HepG2 (cell line): ENCODE data around the gene ARHGAP26.

Experiments
- CTCF ChIP-seq: sonication (generic); formaldehyde crosslinking; IDR thresholded peaks from 2 replicates; pipeline ENCODE4 v1.5.0; 2020; ENCODE audit warnings: mild to moderate bottlenecking, missing genetic modification reagents, moderate library complexity
- PLRG1 ChIP-seq: fragments of 450-650 bp; conservative IDR thresholded peaks from 2 replicates; pipeline ENCODE4 v1.6.1; 2016
- POLR2AphosphoS5 ChIP-seq: IDR thresholded peaks from 2 replicates; pipeline ENCODE4 v1.6.1; 2012; ENCODE audit warnings: low read depth, low read length
- ZFP41 ChIP-seq: sonication (generic); formaldehyde crosslinking; IDR thresholded peaks from 2 replicates; pipeline ENCODE4 v1.4.0; 2020; ENCODE audit warnings: mild to moderate bottlenecking, missing genetic modification reagents, borderline replicate concordance
- ZKSCAN1 ChIP-seq: fragments of 150-350 bp; IDR thresholded peaks from 2 replicates; pipeline ENCODE4 v1.6.1; 2014; ENCODE audit warnings: low read length
- ZNF121 ChIP-seq: sonication (generic); formaldehyde crosslinking; IDR thresholded peaks from 2 replicates; pipeline ENCODE4 v1.5.0; 2020; ENCODE audit warnings: mild to moderate bottlenecking, missing genetic modification reagents
- ZNF274 ChIP-seq: sonication (generic); formaldehyde crosslinking; IDR thresholded peaks from 2 replicates; pipeline ENCODE4 v1.5.1; 2020; ENCODE audit warnings: mild to moderate bottlenecking, missing genetic modification reagents

- TF ChIP-seq ZKSCAN1 = no peak
- no peak for TF ChIP-seq CTCF (CRISPR knock-in tag)
- no peak for TF ChIP-seq ZFP41 (CRISPR knock-in tag)
- TF ChIP-seq ZNF274 = no peak
- TF ChIP-seq POLR2AphosphoS5 = no peak
- no peak for TF ChIP-seq ZNF121
- no peak for TF ChIP-seq PLRG1
Measured at GRCh38 chr5:142957528-142957927, 187.4 kb downstream of the ARHGAP26 start.
